GM12874 (cell line): ENCODE data around the gene ARL13B.

Experiments
- TF ChIP-seq, protein P1 (sequence below): IDR thresholded peaks from 2 replicates; pipeline ENCODE4 v1.5.1; 2011; ENCODE audit warnings: low read depth, mild to moderate bottlenecking, control low read depth, low read length, moderate library complexity; ENCODE audit not compliant: insufficient read depth

ARL13B gene

DNA sequence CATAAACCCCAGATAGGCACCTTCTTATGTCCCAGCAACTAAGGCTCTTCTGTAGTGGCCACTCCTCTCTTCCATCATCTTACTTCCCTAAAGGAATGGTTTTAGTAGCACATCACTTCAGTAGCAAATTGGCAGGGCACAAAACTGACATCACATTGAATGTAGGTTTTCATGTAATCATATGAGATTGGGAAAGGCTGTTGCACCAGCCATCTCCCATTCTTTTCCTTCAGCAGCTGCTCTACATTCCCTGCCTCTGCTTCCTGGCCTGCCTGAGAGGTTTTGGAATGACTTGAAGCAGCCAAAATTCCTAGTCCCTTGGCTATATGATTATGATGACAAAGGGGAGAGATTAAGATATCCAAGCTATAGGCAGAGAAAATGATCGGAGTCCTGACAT is 119.4 kb downstream of the ARL13B start:
- TF ChIP-seq, protein P1, sequence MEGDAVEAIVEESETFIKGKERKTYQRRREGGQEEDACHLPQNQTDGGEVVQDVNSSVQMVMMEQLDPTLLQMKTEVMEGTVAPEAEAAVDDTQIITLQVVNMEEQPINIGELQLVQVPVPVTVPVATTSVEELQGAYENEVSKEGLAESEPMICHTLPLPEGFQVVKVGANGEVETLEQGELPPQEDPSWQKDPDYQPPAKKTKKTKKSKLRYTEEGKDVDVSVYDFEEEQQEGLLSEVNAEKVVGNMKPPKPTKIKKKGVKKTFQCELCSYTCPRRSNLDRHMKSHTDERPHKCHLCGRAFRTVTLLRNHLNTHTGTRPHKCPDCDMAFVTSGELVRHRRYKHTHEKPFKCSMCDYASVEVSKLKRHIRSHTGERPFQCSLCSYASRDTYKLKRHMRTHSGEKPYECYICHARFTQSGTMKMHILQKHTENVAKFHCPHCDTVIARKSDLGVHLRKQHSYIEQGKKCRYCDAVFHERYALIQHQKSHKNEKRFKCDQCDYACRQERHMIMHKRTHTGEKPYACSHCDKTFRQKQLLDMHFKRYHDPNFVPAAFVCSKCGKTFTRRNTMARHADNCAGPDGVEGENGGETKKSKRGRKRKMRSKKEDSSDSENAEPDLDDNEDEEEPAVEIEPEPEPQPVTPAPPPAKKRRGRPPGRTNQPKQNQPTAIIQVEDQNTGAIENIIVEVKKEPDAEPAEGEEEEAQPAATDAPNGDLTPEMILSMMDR: no peak

DNA sequence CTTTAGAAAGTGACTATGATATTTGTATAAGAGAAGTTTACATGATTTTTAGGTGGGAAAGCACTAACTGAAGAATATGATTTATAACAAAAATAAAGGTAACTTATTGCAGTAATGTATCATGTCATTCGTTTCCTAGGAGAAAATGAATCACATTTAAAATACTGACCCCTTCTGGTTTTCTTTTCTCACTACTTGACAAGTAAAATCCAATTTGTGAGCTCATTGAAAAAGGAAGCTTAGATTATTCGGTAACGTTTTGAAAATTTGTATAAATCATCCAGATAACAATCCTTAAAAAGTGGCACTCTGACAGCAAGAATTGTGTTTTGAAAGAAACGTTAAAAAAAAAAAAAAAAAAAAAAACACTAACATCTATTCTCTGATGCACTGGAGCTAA is 121.9 kb downstream of the ARL13B start:
- TF ChIP-seq, protein P1: no peak
